NCI-H187 (cell line): ENCODE data around the gene ATF5.

Source experiments
- DNase-seq, 2 experiments: peaks; one replicate each; lab custom pipeline; 2025; lab: John Stamatoyannopoulos, UW

Gene ATF5

GRCh38 chr19:49894879-49895565 is 34.0 kb upstream of the ATF5 start:
- no peak for DNase-seq

DNA sequence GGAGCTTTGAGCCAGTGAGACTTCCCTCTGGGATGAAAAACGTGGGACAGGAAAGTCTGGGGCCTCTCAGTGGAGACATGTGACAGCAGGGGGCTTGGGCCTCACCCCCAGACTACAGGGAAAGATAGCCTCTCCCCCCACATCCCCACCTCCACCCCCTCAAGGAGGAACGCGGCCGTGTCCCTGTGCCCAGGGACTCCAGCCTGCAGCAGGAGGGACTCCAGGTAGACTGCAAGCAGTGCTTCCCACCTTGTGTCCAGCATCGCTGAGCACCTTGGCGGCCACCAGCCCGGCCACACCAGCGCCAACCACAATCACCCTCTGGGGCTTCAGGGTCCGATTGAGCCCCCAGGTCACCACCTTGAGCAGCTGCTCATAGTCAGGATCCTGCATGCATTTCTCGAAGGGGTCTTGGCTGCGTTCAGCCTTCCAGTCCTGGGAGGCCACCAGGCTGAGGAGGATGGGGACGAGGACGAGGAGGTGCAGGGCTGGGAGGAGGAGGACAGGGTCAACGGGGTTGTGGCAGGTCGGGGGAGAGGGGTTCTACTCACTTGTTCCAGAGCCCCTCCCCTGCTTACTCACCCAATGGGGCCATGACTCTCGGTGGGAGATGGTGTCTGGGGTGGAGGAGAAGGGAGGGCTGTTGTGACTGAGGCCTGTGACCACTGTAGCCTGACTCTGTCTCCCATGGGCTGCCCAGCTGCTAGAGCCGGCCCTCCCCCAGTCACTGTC is 33.3 kb upstream of the ATF5 start:
- DNase-seq = no peak

GRCh38 chr19:49896863-49897621 is 32.0 kb upstream of the ATF5 start, which contains the start of gene IL4I1:
TSS of gene IL4I1 (minus strand) at chr19:49896887. CDS start at chr19:49896160, 727 bp downstream.
- no peak for DNase-seq

DNA sequence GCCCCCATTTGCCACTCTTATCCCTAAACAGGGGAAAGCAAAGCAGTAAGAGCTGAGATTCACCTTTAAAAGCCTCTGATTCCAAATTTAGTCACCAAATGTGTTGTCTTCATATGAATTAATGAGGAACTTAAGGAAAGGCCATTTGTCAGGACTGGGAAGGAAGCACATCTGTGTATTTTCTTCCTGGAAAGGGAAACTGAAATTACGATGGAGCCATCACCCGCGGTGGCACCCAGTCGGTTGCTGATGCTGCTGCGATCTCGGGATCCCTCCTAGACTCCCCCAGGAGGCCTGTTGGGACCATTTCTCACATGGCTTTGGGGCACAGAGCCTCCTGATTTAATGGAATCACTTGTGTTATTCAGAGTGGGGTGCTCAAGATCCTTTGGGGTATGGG is 24.9 kb upstream of the ATF5 start:
- no peak for DNase-seq

GRCh38 chr19:49906879-49907564 is 22.0 kb upstream of the ATF5 start:
- DNase-seq = no peak

DNA sequence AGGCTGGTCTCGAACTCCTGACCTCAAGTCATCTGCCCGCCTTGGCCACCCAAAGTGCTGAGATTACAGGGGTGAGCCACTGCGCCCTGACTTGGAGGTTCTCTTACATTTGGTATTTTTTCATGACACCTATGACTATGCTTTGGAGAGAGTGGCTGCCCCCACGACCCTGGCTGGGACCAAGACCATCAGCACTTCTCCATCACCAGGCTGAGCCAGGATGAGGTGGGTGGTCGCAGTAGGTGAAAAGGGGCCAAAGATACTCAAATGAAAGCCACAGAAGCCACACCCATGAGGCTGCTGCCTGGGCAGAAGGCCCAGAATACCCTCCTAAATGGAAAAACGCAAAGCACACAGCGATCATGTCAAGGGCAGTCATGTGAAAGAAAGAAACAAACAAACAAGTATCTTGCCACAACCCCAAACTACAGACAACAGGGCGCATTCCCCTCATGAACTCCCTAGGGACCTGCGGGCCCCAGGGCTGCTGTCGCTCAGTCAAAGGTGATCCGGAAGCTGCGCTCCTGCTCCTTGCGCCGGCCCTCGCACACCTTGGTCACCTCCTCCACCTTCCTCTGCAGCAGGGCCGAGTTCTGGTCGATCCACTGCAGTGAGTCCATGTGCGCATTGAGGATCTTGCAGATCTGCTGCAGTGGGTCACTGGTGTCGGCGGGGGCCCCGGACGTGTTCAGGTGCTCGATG is 21.1 kb upstream of the ATF5 start:
- DNase-seq = no peak

DNA sequence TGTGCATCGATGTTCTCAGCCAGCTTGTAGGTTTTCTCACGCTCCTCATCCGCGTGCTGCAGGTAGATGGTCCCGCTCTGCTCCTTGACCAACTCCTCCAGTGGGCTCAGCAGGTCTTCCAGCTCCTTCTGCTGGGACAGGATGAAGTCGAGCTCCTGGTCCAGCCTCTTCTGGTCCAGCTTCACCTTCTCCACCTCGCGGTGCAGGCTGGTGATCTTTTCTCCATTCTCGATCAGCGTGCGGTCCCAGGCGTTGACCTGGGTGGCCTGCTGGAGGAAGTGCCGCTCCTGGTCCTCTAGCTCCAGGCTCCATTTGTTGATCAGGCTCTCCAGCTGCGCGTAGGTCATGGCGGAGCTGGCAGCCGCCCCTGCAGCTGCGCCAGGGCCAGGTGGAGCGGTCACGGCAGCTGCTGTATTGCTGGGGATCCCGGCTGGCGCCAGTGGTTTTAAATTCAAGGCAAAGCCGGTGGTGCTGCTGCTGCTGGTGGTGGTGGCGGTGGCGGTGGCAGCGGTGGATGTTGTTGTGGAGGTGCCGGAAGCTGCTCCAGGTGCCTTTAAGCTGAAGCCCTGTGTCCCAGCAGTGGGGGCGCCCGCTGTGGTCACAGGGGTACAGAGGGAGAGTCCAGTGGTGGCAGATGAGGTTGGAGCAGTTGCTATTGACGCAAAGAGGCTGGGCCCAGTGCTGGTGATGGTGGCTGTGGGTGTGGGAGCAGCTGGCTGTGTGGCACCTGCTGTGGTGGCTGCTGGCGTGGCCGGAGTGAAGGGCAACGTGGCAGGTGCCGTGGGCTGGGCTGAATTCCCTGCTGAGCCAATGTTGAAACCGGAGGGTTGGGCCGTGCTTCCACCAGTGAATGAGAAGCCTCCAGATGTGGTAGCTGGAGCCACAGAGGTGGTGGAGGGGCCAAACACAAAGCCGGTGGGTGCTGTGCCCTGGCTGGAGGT is 20.3 kb upstream of the ATF5 start:
- no peak for DNase-seq

- DNase-seq = no peak
These were observed 18.8 kb upstream of the ATF5 start for GRCh38 chr19:49910179-49910578.

DNA sequence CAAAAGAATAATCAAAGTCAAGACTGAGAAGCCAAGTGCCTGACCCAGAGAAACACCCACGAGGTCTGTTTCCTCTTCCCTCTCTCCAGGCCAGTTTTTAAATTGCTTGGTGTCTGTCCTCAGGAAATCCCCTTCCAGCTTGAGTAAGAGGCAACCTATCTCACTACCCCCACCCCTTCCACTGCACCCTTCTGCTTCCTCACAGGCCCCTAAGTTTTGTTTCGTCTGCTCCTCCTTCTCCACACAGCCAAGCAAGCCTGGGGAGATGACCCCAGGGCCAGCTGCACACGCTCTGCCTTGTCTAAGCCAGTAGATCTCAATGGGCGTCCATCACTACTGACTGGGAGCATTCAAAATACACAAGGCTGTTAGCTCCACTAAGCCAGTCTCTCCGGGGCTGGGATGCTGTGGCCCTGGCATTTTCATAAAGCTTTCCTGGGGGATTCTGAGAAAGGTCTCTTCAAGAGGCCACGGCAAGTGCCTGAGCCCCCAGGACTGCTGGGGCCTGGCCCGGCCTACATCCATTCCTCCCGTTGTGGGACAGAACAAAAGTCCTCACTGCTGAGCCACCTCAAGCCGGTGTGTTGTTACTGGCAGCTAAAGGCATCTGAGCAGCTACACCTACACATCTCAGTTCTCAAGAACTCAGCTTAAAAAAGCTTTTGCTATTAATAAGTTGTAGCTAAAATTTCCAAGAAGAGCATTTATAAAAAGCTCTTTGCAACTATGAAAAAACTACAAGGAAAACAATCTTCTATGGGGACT is 17.4 kb upstream of the ATF5 start:
- DNase-seq = no peak

DNA sequence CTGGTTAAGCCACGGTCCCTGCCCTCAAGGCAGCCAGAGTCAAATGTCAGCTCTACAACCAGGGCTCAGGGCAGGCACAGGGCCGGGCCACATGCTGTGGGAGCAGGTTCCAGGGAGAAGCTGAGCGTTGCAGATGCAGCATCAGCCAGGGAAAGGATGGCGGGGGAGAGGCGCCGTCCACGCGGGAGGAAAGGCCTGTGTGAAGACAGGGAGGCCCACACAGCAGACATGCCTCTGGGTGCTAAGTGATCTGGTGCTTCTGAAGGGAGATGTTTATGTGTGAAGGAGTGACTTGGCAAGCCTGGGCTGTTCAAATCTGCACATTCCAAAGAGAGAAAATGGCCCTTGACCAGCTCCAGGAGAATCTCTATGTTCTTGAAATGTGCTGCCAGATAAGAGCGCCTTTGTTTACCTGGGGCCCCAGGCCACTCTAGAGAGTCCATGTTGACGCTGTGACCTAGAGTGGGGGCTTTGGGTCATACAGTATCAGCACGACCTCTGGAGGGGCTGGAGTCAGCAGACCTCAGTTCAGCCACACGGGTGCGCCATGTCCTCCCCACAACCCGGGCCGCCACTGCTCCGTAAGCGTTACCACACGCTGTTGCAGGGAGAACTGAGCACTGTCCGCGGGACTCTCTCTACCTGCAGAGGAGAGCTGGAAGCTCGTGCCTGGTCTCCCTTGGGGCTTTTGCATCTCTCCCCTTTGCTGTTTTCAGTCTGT is 15.9 kb upstream of the ATF5 start:
- DNase-seq = no peak

GRCh38 chr19:49913720-49914119 is 15.3 kb upstream of the ATF5 start:
- DNase-seq = no peak

DNA sequence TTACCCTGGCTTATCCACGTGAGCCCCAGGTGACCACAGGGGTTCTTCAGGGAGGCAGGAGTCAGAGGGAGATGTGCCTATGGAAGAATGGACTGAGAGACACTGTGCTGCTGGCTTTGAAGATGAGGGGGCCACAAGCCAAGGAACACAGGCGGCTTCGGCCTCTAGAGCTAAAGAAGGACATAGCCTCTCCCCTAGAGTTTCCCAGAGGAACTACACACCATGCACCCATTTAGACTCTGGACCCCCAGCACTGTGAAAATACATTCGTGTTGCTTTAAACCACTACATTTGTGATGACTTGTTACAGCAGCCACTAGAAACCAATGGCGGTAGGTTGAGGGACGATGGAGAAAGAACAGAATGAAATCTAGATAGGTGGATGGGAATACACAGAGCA is 13.7 kb upstream of the ATF5 start:
- DNase-seq = no peak

GRCh38 chr19:49916839-49917733 is 11.9 kb upstream of the ATF5 start:
- no peak for DNase-seq

DNA sequence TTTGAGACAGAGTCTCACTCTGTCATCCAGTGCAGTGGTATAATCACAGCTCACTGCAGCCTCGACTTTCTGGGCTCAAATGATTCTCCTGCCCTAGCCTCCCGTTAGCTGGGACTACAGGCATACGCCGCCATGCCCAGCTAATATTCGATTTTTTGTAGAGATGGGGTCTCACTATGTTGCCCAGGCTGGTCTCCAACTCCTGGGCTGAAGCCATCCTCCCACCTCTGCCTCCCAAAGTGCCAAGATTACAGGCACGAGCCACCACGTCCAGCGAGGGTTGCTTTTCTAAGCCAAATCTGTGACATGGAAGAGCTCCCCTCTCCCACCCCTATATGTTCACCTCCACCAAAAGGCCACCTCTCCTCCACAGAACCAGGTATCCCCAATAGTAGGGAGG is 10.9 kb upstream of the ATF5 start:
- no peak for DNase-seq

DNA sequence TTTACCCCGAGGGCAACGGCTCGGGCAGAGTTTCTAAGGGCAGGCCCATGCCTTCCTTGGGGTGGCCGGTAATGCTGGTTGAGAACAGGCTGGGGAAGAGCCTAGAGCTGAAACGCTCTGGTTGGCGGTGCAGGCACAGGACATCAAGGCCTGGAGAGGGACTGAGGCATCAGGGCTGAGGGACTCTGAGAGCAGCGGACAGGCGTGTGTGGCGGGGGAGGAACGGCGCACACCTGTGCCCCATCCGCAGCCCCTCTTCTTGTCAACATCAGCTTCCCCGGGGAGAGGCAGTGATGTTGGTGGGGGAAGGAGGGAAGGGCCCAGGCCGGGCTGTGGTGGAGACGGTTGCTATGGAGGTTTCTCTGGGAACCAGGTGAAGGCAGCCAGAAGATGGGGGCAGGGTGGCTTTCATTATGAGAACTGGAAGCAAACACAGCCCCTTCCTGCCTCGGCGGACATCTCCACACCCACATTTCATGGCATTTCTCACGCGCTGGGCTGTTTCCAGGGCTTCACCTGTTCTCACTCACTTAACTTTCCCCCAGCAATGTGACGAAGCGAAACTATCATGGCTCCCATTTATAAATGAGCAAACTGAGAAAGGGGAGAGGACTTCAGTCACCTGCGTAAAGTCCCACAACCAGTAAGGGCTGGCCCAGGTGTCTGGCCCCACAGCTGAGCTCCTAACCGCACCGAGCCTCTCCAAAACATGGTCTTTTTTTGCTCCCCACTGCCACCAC is 8.2 kb upstream of the ATF5 start:
- DNase-seq = peak; percentile 10 to 13

DNA sequence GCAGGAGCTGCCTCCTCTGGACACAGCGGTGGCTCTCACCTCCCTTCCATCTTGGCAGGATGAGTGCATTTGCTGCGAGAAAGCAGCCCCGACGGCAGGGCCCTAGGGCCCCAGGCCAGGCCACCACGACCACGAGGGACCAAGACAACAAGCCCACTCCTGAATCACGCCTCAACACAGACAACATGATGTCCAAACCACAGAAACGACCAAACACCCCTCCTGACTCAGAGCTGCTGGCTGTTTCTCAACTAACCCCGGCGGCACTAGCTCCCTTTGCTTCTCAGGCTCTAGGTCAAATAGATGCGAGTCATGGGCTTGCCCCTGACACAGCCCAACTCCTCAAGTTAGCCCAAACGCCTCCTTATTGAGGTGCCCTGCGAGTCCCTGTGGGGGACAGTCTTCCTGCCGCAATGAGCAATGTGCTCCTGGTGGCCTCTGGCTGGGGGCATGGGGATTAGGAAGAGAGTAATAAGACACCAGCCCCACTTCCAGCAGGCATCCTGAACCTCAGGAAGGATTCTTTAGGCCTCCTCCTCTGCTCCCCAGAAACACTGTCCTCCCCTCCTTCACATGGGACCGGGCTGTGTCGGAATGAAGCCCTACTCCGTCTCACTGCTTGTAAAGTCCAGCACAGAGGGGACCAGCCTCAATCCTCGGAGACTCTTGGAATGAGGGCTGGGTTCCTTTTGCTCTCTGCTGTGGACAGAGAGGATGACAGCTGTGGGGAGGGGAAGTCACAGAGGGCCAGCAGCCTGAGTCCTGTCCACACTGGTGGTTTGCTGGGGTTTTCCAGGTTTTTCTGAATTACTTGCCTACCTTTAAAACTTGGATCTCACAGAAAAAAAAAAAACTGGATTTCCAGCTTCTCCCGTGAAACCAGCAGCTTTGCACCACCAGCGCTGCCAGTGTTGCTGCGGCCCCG is 6.9 kb upstream of the ATF5 start:
- DNase-seq = no peak
